ENCODE measurements around the gene MPC1L. TPM values are rescaled to one million over a fixed set of nuclear protein-coding genes. Genes with fewer than 3 reads are reported as not detected.

The MPC1L gene
- not detected in 2 replicates for total RNA-seq

DNA sequence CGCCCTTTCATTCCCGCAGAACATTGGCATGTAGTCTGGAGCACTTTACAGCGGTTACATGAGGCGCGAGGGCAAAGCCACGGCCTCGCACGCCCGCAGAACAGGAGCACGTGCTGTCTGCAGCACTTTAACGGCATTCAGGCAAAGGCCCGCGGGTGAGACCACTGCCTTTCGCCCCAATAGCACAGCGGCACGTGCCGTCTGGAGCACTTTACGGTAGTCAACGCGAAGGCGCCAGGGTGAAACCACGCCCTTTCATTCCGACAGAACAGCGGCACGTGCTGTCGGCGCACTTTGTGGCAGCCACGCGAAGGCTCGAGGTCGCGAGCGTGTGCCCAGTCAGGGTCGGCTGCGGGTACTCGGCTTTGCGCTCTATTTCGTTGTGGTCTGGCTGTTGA, at the start of gene MPC1L:
Gene MPC1L (plus strand): TSS at position 290 of the 398 bp plus-strand sequence. CDS start 138 bp downstream, outside the sequence.

DNA sequence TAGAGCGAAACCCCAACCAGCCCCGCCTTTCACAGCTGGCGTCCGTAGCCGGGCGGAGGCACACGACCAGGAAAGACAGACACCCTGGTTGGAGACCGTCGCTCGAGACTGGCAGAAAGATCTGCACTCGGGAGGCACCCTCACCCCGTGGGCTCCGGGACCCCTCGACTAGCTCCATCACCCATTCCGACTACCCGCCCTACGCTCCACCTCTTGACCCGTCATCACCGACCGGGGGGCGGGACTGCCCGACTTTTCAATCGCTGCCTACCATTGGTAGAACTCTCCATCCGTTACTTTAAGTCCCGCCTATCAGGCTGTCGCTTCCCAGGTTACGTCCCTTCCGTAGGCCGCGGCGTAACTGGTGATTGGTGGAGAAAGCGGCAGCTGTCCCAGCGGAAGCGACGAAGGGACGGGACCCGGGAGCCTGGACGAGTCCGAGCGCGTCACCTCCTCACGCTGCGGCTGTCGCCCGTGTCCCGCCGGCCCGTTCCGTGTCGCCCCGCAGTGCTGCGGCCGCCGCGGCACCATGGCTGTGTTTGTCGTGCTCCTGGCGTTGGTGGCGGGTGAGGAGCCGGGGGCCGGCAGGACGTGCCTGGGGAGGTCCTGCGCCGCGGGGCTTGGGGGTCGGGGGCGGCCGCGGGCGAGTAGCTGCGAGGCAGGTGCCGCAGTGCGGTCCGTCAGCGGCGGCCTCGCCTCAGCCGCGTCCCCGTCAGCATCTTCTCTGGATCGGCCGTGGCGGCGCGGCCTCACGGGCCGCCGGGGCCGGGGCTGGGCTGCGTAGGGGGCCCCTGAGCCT, 42.5 kb upstream of the MPC1L start, which contains the start of gene ATP6AP2:
Gene ATP6AP2 (plus strand): TSS at position 434 of the 799 bp plus-strand sequence. CDS start 96 bp downstream, at position 530.

DNA sequence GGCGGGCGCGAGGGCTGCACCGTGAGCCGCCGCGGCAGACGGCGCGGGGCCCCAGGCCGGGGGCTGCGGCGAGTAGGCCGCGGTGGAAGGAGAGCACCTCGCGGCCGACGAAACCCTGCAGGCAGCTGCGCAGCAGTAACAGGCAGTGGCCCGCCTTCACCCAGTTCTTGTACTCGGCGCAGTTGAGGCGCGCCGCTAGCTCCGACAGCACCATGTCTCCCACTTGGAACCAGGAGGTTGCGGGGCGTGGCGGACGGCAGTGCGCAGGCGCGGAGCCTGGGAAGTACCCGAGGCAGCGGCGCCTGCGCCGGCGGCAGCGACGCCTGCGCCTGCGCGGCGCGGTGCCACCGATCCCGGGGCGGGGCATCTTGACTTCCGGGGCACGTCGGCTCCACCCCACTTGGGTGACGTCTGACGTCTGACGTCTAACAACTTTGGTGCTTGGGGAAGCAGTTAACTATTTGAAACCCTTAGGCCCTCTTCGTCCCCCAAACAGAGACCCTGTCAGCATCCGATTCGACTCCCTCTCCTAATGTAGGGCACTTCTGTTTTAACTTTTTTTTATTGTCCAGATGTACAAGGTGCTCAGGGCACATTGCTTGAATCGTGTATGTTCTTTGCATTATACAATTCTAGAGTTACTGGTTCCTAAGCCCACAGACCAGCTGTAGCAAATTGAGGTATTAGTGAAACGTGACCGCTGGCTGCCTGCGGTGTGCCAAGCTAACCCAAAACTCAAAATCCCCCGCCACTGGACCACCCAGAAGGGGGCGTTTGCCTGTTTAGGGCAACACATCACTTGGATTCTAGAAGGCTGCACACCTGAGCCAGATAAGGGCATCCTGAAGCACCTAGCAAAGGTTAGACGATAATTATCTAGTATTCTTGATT, 24.3 kb downstream of the MPC1L start, which contains the start of gene CXorf38:
Gene CXorf38 (minus strand): TSS at position 255 of the 891 bp plus-strand sequence. CDS start 41 bp downstream, at position 214.

Other genes with a start within 250 kb of the MPC1L start
- 95.8 and 133 TPM in 2 replicates for gene ATP6AP2, start 42.5 kb upstream of the MPC1L start, total RNA-seq
- gene CXorf38, start 24.1 kb downstream of the MPC1L start, total RNA-seq: 10.7 and 12.8 TPM in 2 replicates
- 14.9 and 25.8 TPM in 2 replicates for gene MED14, start 112.1 kb downstream of the MPC1L start, total RNA-seq

Measured in uterine smooth muscle cell (primary cell).